ENCODE measurements around the gene MLNR.
A peak's percentile ranks its signal among the peaks of the same experiment; 100 is the strongest.

The MLNR gene, protein sequence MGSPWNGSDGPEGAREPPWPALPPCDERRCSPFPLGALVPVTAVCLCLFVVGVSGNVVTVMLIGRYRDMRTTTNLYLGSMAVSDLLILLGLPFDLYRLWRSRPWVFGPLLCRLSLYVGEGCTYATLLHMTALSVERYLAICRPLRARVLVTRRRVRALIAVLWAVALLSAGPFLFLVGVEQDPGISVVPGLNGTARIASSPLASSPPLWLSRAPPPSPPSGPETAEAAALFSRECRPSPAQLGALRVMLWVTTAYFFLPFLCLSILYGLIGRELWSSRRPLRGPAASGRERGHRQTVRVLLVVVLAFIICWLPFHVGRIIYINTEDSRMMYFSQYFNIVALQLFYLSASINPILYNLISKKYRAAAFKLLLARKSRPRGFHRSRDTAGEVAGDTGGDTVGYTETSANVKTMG

DNA sequence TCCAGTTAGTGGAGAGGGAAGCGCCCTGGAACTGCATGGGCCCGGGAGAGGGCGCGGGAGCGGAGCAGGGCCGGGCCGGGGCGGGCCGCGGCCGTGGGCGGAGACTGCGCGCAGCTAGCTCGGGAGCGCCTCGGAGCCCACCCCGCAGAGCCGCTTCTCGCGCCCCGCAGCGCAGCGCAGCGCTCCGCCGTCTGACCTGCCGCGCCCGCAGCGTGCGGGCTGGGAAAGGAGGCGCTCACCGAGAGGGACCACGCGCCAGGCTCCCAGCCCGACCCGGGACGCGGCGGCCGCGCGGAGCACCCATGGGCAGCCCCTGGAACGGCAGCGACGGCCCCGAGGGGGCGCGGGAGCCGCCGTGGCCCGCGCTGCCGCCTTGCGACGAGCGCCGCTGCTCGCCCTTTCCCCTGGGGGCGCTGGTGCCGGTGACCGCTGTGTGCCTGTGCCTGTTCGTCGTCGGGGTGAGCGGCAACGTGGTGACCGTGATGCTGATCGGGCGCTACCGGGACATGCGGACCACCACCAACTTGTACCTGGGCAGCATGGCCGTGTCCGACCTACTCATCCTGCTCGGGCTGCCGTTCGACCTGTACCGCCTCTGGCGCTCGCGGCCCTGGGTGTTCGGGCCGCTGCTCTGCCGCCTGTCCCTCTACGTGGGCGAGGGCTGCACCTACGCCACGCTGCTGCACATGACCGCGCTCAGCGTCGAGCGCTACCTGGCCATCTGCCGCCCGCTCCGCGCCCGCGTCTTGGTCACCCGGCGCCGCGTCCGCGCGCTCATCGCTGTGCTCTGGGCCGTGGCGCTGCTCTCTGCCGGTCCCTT lies at the start of gene MLNR:
MLNR (plus strand) TSS at position 303 of the 820 bp plus-strand sequence; CDS start at position 303, 0 bp downstream.
- DNase-seq = peak; percentile 21

DNA sequence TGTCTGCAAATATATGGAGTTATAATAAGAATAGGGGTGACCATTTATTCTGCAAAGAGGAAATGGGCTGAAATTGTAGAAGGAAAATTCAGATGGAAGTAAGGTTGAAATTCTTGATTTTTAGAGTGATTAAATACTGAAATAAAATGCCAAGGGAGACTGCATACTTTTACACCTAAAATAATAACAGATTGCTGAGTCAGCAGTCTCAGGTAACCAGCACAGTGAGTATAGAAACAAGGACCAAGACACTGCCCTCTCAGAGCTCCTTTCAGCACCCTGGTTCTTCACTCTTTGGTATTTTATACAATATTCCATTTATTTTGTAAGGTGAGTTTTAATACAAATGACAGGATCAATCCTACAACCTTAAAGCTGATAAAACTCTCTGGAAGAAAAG lies 48.8 kb upstream of the MLNR start:
- DNase-seq = no peak

DNA sequence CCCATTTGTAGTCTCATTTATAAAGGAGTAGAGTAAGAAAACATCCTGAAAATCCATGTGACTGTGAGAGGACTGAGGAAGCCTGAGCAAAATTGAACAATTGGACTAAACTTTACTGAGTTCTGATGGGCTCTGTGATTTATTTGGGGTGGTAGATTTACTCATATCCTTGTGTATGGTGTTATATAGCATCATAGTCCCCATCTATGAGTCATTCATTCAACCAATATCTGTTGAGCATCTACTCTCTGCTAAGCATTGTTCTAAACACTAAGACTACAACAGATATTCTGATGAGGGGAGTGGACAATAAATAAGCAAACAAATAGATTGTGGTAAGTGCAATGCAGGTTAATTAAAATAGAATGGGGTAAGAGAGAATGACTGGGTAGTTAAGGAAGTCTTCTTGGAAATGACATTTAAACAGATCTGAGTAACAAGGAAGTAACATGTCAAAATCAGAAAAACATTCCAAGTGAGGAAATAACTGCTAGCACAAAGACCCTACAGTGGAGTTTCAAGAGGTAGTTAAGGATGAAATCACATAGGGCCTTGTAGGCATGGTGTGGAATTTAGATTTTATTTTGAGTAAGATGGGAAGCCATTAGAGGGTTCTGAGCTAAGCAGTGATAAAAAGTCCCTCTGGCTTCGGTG lies 36.3 kb upstream of the MLNR start:
- DNase-seq = no peak

DNA sequence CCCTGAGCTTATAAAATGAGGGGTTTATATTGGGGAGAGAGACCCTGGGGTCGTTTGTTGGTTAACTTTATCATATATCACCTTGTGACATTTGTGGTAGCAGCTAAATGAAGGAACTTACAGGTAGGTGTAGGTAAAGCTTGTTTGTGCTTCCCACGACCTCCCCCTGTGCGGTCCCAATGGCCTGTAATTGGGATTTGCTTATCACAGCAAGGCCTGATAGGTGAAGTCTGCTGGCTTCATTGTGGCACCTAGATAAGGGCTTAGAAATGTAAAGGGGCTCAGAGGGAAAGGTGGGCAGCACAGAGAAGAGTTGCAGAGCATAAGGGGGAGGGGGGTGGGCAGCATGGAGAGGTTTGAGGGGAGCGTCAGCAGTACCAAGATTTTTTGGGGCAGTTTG lies 35.5 kb upstream of the MLNR start:
- DNase-seq = no peak

DNA sequence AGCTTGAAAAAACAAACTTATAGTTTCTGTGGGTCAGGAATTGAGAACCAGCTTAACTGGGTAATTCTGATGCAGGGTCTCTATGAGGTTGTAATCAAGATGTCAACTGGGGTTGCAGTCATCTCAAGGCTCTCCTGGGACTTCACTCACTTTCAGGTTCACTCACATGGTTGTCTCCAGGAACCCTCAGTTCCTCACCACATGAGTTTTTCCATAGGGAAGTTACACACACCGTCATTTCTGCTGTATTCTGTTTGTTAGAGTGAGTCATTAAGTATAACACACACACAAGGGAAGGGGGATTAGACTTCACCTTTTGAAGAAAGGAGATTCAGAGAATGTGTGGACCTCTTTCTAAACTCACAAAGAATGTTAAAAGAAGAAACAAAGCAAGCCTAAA lies 34.9 kb upstream of the MLNR start:
- no peak for DNase-seq

DNA sequence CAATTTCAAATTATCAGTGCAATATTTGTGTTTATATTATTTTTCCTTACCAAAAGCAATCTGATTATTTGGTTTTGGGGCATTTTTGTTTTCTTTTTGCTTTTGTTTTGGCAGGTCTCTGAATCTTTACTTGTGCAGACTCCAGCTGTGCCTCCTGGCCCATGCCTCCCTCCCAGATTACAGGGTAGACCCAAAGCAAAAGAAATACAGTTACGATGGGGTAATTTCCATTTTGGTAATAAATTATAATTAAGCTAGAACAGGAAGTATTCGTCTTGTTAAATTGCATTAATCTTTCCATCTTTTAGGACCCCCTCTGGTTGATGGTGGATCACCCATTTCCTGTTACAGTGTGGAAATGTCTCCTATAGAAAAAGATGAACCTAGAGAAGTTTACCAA lies 29.2 kb upstream of the MLNR start:
- no peak for DNase-seq

DNA sequence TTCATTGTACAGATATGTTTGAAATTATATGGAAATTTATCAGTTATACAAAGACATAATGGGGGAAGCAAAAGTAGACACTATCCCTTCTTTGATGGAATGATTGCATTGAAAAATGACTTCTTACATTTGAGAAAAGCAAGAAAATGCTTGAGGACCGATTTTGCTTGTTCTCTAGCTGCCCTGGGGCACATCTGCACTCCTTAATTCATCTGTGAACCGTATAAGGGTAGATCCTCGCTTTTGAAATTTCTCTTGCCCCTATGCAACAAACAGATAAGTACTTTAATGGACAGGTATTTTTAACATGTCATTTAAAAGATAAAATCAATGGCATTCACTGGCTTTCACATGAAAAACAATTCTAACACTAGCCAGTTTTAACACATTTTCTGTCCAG lies 13.5 kb upstream of the MLNR start:
- no peak for DNase-seq

DNA sequence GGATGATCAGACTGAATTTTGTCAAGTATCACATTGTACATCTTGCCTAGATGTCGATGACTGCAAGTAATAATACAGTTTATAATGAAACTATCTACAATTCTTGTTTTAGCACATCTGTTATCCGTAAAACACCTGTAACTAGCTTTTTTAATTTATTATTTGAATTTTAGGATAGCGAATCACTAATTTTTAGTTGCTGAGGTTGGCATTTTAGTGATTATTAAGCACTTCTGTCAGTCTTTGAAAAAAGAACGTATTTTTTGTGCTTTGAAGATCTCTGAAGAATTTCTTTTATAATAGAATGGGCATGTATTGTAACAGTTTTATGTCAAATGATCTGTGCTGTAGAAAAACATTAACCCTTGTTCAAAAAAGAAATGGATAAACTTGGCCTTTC lies 11.5 kb upstream of the MLNR start:
- no peak for DNase-seq

DNA sequence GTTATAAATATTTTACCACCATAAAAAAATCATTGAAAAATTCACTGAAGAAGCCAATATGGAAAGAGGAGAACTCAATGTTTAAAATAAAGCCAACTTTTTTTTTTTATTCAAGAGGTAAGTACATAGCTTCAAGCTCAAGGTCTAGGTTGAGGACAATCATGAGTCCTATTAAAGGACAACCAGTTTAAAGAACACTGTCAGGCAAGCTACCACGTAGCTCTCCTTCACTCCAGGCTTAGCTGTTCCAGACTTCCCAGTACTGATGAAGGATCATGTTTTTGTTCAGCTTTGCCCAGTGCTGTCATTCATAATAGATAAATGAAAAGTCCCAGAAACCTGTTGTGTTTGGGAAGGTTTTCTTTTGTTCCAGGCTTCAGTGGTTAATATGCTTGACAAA lies 10.0 kb upstream of the MLNR start:
- DNase-seq = no peak

DNA sequence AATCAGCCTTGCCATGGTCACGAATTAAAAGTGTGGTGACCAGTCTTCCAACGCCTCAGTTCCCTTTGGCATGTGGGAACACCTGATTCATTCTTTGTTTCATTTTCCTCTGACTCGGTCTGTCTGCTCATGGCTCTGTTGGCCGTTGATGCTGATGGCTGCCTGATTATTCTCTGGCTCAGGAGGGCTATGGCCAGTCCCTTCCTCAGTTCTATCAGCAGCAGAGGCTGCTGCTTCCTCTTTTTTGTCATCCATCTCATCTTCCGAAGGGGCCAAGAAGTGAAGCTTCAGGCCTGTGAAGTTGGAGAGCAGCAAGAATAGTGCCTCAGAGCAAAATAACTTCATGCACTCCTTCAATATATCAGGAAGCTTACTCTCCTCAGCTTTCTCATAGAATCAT lies 9.5 kb upstream of the MLNR start:
- DNase-seq = no peak

DNA sequence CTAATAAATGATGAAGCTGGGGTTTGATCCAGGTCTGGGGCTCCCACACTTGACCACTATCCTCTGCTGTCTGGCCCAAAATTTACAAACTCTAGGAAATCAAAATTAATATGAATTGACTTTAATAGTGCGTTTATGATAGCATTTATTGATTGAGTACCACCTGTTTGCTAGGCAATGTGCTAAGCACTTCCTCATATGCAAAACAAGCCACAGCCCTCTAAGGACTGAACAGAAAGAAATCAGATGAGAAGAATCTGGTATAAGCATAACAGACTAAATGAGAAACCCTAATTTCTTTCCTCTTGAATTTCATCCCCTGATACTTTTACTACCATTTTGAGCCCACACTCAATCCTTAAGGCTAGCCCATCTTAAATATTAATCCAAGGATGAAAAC lies 6.6 kb upstream of the MLNR start:
- DNase-seq = no peak

DNA sequence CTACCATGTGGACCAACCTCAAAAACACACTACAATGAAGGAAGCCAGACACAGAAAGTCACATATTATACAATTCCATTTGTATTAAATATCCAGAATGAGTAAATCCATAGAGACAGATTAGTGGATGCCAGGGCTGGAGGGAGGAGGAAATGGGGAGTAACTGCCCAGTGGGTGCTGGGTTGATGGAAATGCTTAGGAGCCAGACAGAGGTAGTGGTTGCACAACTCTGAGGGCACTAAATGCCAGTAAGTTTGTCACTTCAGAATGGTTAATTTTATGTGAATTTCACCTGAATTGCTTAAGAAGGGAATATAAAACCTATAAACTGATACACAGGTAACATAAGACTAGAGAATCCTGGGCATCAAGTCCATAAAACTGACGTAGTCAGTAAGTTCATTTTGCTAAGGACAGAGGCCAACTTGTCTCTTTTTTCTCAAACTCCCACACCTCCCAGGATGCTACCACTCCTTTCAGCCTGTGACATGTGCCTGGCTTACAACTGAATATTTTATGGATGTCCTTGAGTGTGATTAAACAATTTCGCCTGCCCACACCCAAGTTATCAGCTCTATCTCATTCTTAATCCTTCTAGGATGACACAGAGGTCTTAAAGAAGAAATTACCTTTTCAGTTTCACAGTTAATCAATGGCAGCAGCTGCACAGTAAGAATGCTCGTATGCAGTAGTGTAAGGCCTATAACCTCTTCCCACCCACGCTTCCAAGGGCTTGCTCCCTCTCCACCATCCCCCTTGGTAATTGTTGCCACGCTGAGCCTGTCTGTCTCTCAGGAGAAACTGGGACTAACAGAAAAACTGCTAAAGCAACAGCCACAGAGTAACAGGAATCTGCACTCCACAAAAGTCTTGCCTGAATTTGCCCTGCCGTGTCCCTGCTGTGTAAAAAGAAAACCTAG lies 5.9 kb upstream of the MLNR start:
- no peak for DNase-seq

DNA sequence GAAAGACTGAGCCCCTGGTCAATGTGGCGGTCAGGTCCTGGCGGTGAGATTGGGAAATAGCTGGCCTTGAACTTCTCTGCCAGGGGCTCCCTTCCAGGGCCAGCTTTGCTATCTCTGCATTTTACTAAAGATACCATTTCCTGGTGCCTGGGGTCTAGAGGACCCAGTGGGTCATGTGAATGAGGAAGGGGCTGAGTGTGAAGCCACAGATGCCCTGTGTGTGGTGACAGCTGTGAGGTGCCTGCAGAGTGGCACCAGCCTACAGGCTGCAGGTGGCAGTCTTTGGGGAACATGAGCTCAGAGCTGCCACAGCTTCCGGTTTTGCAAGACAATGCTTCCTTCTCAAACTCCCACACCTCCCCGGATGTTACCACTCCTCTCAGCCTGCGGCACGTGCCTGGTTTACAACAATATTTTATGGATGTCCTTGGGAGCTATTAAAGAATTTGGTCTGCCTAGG lies 5.2 kb upstream of the MLNR start:
- DNase-seq = peak; percentile 64

DNA sequence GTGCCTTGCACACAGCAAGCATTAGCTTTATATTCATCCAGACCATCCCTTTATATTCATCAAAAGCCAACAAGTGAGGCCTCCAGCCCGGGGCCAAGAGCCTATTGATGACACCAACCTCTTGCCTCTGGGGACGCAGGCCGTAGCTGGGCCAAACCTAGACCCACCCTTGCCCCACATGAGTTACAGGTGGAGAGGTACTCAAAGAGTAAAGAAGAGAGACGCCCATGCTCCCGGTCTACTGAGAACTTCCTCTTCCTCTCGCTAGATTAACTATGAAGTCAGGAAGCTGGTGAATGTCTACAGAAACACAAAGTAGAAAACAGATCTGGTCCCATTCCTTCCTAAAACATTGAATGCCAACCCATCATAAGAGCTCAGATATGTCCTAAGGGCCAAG lies 3.8 kb upstream of the MLNR start:
- no peak for DNase-seq

DNA sequence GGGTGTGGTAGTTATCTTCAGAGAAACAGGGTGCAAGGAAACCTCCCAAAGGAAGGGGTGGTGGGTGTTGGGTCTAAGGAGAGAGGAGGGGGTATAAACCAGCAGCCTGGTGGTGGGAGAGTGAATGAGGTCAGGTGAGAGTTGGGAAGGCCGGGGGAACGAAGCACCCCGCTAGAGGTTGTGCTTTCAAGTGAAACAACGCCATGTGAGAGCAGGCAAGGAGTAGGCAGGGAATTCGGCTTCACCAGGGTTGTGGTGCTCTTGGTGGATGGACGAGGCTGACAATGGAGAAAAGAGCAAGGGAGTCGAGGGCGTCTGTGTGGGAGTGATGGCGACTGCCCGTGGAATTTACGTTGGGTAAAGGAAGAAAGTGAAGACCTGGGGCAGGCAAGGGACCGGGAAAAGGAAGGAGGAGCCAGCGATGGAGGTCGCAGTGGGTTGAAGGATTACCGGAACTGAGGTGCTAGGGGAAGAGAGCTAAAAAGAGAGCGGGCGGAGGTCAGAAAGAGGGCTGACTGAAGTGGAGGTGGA lies 2.1 kb upstream of the MLNR start:
- DNase-seq = no peak

DNA sequence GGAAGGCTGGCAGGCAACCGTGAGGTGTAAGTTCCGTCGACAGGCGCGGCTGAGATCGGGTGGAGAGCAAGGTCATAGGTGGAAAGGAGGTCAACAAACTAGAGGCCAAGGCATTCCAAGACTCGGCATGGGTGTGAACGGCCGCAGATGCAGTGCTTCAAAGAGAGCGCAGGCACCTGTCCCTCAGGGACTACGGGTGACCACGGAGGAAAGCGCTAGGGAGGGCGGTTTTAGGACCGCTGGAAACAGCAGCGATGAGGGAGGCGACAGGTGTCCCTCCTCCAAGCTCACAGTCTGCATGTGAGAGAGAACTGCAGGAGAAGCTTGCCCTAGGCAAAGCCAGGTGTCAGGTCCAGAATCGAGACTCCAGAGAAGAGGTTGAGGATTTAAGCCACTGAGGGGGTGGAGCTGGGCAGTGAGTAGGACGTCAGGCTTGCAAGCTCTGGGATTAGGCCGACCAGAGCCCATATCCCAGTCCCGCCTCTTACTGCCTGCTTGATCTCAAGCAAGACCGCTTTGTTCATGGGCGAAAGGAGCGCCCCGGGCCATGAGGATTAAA lies 1.6 kb upstream of the MLNR start:
- DNase-seq = no peak

DNA sequence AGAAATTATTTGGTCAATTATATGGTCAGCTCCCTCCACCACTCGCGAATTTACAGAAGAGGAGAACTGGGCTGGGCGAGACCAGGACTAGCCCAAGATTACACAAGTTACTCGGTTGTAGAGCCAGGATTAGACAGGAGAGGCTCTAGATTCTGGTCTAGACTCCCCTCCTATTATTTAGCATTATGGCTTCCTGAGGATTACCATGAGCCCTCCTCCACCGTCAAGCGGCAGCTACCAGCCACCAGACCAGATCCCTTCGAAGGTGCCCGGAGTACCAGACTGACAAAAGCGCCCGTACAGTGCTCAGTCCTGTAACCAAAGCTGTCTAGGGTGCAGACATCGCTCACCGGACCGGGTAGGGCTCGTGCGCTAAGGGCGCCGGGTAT lies 497 bp upstream of the MLNR start:
- DNase-seq = peak; percentile 22

DNA sequence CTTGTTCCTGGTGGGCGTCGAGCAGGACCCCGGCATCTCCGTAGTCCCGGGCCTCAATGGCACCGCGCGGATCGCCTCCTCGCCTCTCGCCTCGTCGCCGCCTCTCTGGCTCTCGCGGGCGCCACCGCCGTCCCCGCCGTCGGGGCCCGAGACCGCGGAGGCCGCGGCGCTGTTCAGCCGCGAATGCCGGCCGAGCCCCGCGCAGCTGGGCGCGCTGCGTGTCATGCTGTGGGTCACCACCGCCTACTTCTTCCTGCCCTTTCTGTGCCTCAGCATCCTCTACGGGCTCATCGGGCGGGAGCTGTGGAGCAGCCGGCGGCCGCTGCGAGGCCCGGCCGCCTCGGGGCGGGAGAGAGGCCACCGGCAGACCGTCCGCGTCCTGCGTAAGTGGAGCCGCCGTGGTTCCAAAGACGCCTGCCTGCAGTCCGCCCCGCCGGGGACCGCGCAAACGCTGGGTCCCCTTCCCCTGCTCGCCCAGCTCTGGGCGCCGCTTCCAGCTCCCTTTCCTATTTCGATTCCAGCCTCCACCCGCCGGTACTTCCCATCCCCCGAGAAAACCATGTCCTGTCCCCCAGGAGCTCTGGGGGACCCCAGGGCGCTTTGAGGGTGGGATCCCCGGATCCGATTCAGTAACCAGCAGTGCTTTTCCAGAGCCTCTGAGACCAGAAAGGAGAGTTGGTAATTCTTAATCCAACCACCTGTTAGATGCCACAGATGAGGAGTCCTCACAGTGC lies 885 bp downstream of the MLNR start:
- DNase-seq = no peak

DNA sequence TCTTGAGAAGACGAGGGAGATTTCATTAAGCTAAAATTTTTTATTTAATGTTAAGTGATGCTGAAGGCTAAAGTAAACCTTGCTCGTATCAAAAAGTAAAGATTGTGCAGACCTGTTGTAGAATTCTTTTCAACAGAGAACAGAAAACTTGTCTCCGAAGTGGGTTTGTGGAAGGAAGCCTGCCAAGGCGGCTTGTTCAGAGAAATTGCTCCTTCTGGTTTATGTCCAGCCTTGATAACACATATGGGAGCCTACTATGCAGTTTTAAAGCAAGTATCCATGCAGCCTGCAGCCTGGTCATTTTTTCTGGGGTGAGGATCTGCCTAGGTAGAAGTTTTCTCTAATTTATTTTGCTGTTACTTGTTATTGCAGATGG lies 1.4 kb downstream of the MLNR start:
- no peak for DNase-seq

DNA sequence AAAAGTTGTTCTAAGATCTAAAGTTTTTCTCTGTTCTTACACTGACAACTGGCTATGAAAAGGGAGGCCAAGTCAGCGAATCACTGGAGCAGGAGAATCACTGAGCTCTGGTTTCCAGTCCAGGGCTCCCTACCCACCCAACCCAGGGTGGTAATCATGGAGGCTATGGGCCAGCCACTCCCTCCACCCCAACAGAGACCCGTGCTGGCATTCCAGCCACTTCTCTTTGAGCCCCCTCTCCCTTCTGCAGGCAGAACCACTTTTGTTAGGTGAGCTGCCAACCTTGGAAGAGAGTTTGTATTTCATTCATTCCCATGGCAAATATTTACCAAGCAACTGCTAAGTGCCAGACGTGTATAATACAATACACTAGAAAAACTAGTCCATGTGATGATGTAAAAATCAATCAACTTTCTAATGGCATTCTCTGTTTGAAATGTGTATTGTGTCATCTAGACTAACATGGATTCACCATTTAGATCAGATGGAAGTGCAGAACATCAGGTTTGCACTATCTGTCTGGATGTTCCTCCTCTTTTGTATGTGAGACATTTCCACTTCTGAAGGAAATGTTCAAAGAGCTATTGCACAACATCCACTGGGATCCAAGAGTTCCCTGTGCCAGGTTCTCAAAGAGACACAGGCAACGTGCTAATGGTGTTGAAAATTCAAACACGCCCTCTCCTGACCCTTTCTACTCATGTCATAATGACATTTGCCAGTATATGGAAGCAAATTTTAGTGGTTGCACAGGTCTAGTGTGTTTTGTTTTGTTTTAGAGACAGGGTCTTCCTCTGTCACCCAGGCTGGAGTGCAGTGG lies 5.3 kb downstream of the MLNR start:
- no peak for DNase-seq

All from hematopoietic multipotent progenitor cell treated with erythropoietin and hydrocortisone succinate and interleukin-3 and kit ligand, for 8 days (in vitro differentiated cells).